DOHH2 (cell line): ENCODE data around the gene ARL6IP5.

Experiments used
- EZH2phosphoT487 ChIP-seq: fragments of 200-600 bp; sonication (generic); IDR thresholded peaks from 2 replicates; pipeline ENCODE4 v1.6.1; 2017; ENCODE audit warnings: borderline replicate concordance, mild to moderate bottlenecking, antibody characterized with exemption, low read length, moderate library complexity, mixed read lengths
- TF ChIP-seq, protein P1 (sequence below): fragments of 200-600 bp; sonication (generic); IDR thresholded peaks from one replicate; pipeline ENCODE4 v1.5.1; 2014; ENCODE audit warnings: antibody characterized with exemption, mild to moderate bottlenecking, low read depth, low read length; ENCODE audit not compliant: poor library complexity, severe bottlenecking

DNA sequence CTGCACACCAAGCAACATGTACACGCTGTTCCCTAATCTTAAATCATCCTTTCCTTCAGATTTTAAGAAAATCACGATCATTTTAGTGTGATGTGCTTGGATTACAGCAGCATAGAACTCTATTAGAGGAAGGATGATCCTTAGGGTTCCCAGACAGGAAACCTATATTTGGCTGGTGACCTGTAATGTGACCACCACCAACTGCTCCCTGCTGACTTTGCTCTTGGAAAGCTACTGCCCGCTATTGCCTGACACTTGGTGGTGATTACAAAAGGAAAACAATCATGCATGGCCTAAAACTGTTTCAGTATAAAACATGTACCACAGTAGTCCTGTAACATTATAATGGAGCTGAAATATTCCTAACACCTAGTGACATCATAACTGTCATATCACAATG lies 64.8 kb downstream of the ARL6IP5 start:
- TF ChIP-seq, protein P1, sequence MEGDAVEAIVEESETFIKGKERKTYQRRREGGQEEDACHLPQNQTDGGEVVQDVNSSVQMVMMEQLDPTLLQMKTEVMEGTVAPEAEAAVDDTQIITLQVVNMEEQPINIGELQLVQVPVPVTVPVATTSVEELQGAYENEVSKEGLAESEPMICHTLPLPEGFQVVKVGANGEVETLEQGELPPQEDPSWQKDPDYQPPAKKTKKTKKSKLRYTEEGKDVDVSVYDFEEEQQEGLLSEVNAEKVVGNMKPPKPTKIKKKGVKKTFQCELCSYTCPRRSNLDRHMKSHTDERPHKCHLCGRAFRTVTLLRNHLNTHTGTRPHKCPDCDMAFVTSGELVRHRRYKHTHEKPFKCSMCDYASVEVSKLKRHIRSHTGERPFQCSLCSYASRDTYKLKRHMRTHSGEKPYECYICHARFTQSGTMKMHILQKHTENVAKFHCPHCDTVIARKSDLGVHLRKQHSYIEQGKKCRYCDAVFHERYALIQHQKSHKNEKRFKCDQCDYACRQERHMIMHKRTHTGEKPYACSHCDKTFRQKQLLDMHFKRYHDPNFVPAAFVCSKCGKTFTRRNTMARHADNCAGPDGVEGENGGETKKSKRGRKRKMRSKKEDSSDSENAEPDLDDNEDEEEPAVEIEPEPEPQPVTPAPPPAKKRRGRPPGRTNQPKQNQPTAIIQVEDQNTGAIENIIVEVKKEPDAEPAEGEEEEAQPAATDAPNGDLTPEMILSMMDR = no peak
- no peak for TF ChIP-seq EZH2phosphoT487
